Osteoblast (primary cell): ENCODE measurements around the gene NELL2. TPM values are rescaled to one million over a fixed set of nuclear protein-coding genes. Genes with fewer than 3 reads are reported as not detected.

Experiments used
- DNase-seq: peaks from one replicate; pipeline ENCODE4 v3.0.0; 2011; ENCODE audit warnings: low spot score, mixed read lengths; ENCODE audit not compliant: insufficient read length; ENCODE audit errors: missing footprints
- H2AFZ ChIP-seq: 2 replicates; pipeline ENCODE4 v1.6.0; 2011; ENCODE audit warnings: mild to moderate bottlenecking, low read length
- H3K27ac ChIP-seq: 2 replicates; pipeline ENCODE4 v1.5.1; 2011; ENCODE audit warnings: mild to moderate bottlenecking, low read depth, low read length, moderate library complexity
- H3K27me3 ChIP-seq: 2 replicates; pipeline ENCODE4 v1.6.0; 2012; ENCODE audit warnings: mild to moderate bottlenecking, control low read depth, inconsistent platforms, low read length, moderate library complexity; ENCODE audit not compliant: insufficient read depth
- H3K36me3 ChIP-seq: 2 replicates; pipeline ENCODE4 v1.5.1; 2011; ENCODE audit warnings: mild to moderate bottlenecking, low read length, control low read depth, moderate library complexity; ENCODE audit not compliant: insufficient read depth
- H3K4me1 ChIP-seq: 2 replicates; pipeline ENCODE4 v1.5.1; 2011; ENCODE audit warnings: mild to moderate bottlenecking, low read length, control low read depth, moderate library complexity; ENCODE audit not compliant: insufficient read depth
- H3K4me2 ChIP-seq: 2 replicates; pipeline ENCODE4 v1.6.0; 2011; ENCODE audit warnings: mild to moderate bottlenecking, low read length; ENCODE audit not compliant: insufficient read depth
- H3K4me3 ChIP-seq: fragments of 200-600 bp; sonication (generic); 3 replicates; pipeline ENCODE4 v1.5.1; 2012; ENCODE audit warnings: mild to moderate bottlenecking, low read length, inconsistent platforms; ENCODE audit not compliant: insufficient read depth
- H3K79me2 ChIP-seq: 2 replicates; pipeline ENCODE4 v1.6.0; 2012; ENCODE audit warnings: mild to moderate bottlenecking, low read length, control low read depth, inconsistent platforms; ENCODE audit not compliant: insufficient read depth
- H3K9me3 ChIP-seq: 2 replicates; pipeline ENCODE4 v1.5.1; 2011; ENCODE audit warnings: low read depth, low read length, control low read depth
- H4K20me1 ChIP-seq: 2 replicates; pipeline ENCODE4 v1.6.0; 2012; ENCODE audit warnings: mild to moderate bottlenecking, low read length, control low read depth; ENCODE audit not compliant: insufficient read depth
- CTCF ChIP-seq: IDR thresholded peaks from 2 replicates; pipeline ENCODE4 v1.5.1; 2011; ENCODE audit warnings: mild to moderate bottlenecking, low read depth, low read length, moderate library complexity; ENCODE audit errors: extremely low read depth
- total RNA-seq: library from RNA; depleted of rRNA; stranded (reverse); fragments of >200 nt; gene quantifications from 2 replicates; pipeline ENCODE4 v1.2.3, GENCODE V29; 2012

NELL2 gene
- total RNA-seq, 1 donor = not detected

- H3K36me3 ChIP-seq = no peaks in the 10 kb centered on the region
- DNase-seq = no peak
- H3K79me2 ChIP-seq = no peaks in the 10 kb centered on the region
- no peak overlapping the region for H3K4me3 ChIP-seq
- no peaks in the 10 kb centered on the region for H3K4me1 ChIP-seq
- no peak overlapping the region for H2AFZ ChIP-seq
- no peaks in the 10 kb centered on the region for H4K20me1 ChIP-seq
- H3K4me2 ChIP-seq = no peak overlapping the region
- H3K9me3 ChIP-seq = no peaks in the 10 kb centered on the region
- no peak for TF ChIP-seq CTCF
- H3K27me3 ChIP-seq = no peaks in the 10 kb centered on the region
- H3K27ac ChIP-seq = no peak overlapping the region
These were observed 5.1 kb upstream of the NELL2 start for GRCh38 chr12:44881197-44881596.

- DNase-seq = peak; percentile 50
- peaks cover 3% of the 10 kb centered on the region for H3K4me1 ChIP-seq
- H4K20me1 ChIP-seq = no peaks in the 10 kb centered on the region
- H3K27ac ChIP-seq = no peak overlapping the region
- H3K4me2 ChIP-seq = peak overlapping the region; percentile 86
- H3K79me2 ChIP-seq = no peaks in the 10 kb centered on the region
- H2AFZ ChIP-seq = peak overlapping the region; percentile 77
- H3K4me3 ChIP-seq = peak overlapping the region; percentile 64
- H3K36me3 ChIP-seq = no peaks in the 10 kb centered on the region
- H3K9me3 ChIP-seq = no peaks in the 10 kb centered on the region
- H3K27me3 ChIP-seq = peaks cover 21% of the 10 kb centered on the region
- TF ChIP-seq CTCF = no peak
These were observed 662 bp upstream of the NELL2 start for GRCh38 chr12:44876544-44877410.

GRCh38 chr12:44875417-44875953 is 630 bp downstream of the NELL2 start:
- Histone ChIP-seq H4K20me1 (no peaks in the 10 kb centered on the region), H3K79me2 (no peaks in the 10 kb centered on the region), H3K4me2 (peak overlapping the region; percentile 86), H3K36me3 (no peaks in the 10 kb centered on the region), H3K9me3 (no peaks in the 10 kb centered on the region), H3K4me3 (peak overlapping the region; percentile 64), H3K27me3 (peaks cover 21% of the 10 kb centered on the region), H3K4me1 (peaks cover 3% of the 10 kb centered on the region), H3K27ac (no peak overlapping the region), H2AFZ (peak overlapping the region; percentile 59)
- DNase-seq = no peak
- no peak for TF ChIP-seq CTCF

GRCh38 chr12:44874981-44875416 is 1.1 kb downstream of the NELL2 start:
- DNase-seq = peak; percentile 35
- Histone ChIP-seq H3K27ac (no peak overlapping the region), H3K9me3 (no peaks in the 10 kb centered on the region), H3K36me3 (no peaks in the 10 kb centered on the region), H3K27me3 (peaks cover 21% of the 10 kb centered on the region), H3K79me2 (no peaks in the 10 kb centered on the region), H4K20me1 (no peaks in the 10 kb centered on the region), H3K4me3 (peak overlapping the region; percentile 64), H2AFZ (peak overlapping the region; percentile 59), H3K4me1 (peaks cover 3% of the 10 kb centered on the region), H3K4me2 (peak overlapping the region; percentile 86)
- TF ChIP-seq CTCF = no peak
